Panc1 (cell line): Measurements from ENCODE around the gene TTC34. TPM values are rescaled to one million over a fixed set of nuclear protein-coding genes. Genes with fewer than 3 reads are reported as not detected.

ENCODE experiments used
- ATAC-seq: fragments of 200-7000 bp; cut with Tn5 transposase; 2 replicates; pipeline ENCODE4 v1.9.1; 2020; ENCODE audit warnings: mild to moderate bottlenecking, moderate library complexity
- BruUV-seq: library from RNA; stranded (reverse); fragments of 400-500 nt; replicated peaks from 2 replicates; lab custom pipeline; 2021; lab: Mats Ljungman, UMichigan
- CTCF ChIA-PET: fragments of 300-600 bp; sonication (Branson Sonifier 250); formaldehyde crosslinking; loops from one replicate; lab custom pipeline; 2022; ENCODE audit warnings: antibody characterized with exemption; lab: Charles Lee
- POLR2A ChIA-PET: fragments of 300-600 bp; sonication (Branson Sonifier 250); formaldehyde crosslinking; loops from one replicate; lab custom pipeline; 2022; ENCODE audit warnings: antibody characterized with exemption; lab: Charles Lee
- DNase-seq: peaks from one replicate; pipeline ENCODE4 v3.0.0-alpha.2; 2010; ENCODE audit warnings: low read depth, low spot score
- H3K27ac ChIP-seq: 2 replicates; pipeline ENCODE4 v1.5.1; 2011; ENCODE audit warnings: mild to moderate bottlenecking, low read length, inconsistent platforms
- H3K27me3 ChIP-seq: fragments of 200-500 bp; sonication (Bioruptor generic); 2 replicates; pipeline ENCODE4 v1.6.0; 2014; ENCODE audit warnings: low read length, inconsistent platforms; ENCODE audit not compliant: control insufficient read depth, insufficient read depth
- H3K36me3 ChIP-seq: fragments of 200-500 bp; sonication (Bioruptor generic); 2 replicates; pipeline ENCODE4 v1.5.1; 2014; ENCODE audit warnings: inconsistent platforms, mild to moderate bottlenecking, low read length, moderate library complexity; ENCODE audit not compliant: control insufficient read depth, insufficient read depth
- H3K4me1 ChIP-seq: 2 replicates; pipeline ENCODE4 v1.5.1; 2011; ENCODE audit warnings: inconsistent platforms, mild to moderate bottlenecking, low read length, moderate library complexity; ENCODE audit not compliant: control insufficient read depth, insufficient read depth
- H3K4me3 ChIP-seq, 2 experiments: 2 replicates each; pipeline ENCODE4 v1.5.1; 2011 to 2012; ENCODE audit warnings: low read depth in 2 of 2, low read length in 2 of 2, mild to moderate bottlenecking in 2 of 2, inconsistent platforms in 1 of 2, moderate library complexity in 1 of 2
- H3K9me3 ChIP-seq: fragments of 200-500 bp; sonication (Bioruptor generic); 2 replicates; pipeline ENCODE4 v1.5.1; 2014; ENCODE audit warnings: low read depth, mild to moderate bottlenecking, inconsistent platforms, low read length, moderate library complexity; ENCODE audit not compliant: control insufficient read depth, insufficient read depth
- POLR2AphosphoS5 ChIP-seq: IDR thresholded peaks from 2 replicates; pipeline ENCODE4 v1.6.1; 2012; ENCODE audit warnings: mild to moderate bottlenecking, low read depth, low read length, moderate library complexity
- SIN3A ChIP-seq: IDR thresholded peaks from 2 replicates; pipeline ENCODE4 v1.6.1; 2012; ENCODE audit warnings: low read depth, mild to moderate bottlenecking, low read length, moderate library complexity, borderline replicate concordance; ENCODE audit not compliant: insufficient read depth
- TCF7L2 ChIP-seq: IDR thresholded peaks from 2 replicates; pipeline ENCODE4 v1.6.1; 2011; ENCODE audit warnings: mild to moderate bottlenecking, low read depth, low read length, inconsistent platforms
- in situ Hi-C: cut with HindIII; loops from 2 replicates; pipeline ENCODE4 v1.10.0; 2016; ENCODE audit warnings: low sequenced_read_pairs, low pct_unique_long_range_greater_than_20kb
- intact Hi-C: fragments of 100-400 bp; cut with micrococcal nuclease; formaldehyde crosslinking; loops from one replicate; pipeline ENCODE4 v1.10.0; 2022; ENCODE audit not compliant: unreplicated experiment
- total RNA-seq: library from RNA; stranded (reverse); gene quantifications from one replicate; pipeline ENCODE4 v1.2.1, GENCODE V29; 2021; ENCODE audit not compliant: unreplicated experiment
- TF ChIP-seq, protein P1 (sequence below): fragments of 450-650 bp; IDR thresholded peaks from 2 replicates; pipeline ENCODE4 v1.5.1; 2017; ENCODE audit warnings: mild to moderate bottlenecking
- TF ChIP-seq, protein P2 (sequence below), 2 experiments: IDR thresholded peaks; 2 replicates each; pipeline ENCODE4 v1.6.1; 2011 to 2012; ENCODE audit warnings: low read depth in 2 of 2, control low read depth in 1 of 2, low read length in 1 of 2, mild to moderate bottlenecking in 1 of 2, moderate library complexity in 1 of 2; ENCODE audit not compliant: insufficient read depth in 1 of 2

TTC34 gene
- total RNA-seq, 1 experiment from 2014 or later = 1.5 TPM

DNA sequence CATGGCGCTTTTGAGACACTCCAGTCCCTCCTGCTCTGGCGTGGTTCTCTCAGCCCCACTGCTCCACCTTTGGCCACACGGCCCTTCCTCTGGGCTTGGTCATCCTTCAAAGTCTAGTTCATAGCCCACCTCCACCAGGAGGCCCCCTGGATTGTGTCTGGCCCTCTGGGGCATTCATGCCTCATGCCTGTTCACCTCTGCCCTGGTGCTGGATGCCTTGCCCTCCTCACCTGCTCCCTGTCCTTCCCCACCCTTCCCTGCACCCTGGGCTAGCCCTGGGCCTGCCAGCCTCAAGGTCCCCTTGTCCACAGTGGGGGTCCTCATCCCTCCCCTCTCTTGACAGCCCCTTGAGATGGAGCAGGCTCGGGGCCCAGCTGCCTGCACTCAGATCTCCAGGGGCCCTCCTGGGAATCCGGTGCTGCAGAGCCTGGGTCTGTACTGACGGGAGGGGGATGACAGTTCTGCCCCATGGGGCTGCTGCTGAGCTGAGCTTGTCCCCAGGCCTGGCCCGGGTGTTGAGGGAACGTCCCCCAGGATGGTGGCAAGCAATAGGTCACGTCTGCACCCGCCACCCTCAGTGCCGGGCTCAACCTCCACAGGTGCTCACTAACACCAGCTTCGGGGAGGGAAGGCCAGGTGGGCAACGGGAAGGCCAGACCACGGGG is 196.5 kb downstream of the TTC34 start:
- Histone ChIP-seq H3K27ac (no peak overlapping the region), H3K36me3 (no peaks in the 10 kb centered on the region), H3K9me3 (no peaks in the 10 kb centered on the region), H3K4me1 (no peaks in the 10 kb centered on the region), H3K4me3 (no peak overlapping the region), H3K27me3 (no peaks in the 10 kb centered on the region)
- TF ChIP-seq SIN3A = no peak
- TF ChIP-seq TCF7L2 = no peak
- ATAC-seq (0 out of 2 replicates have a peak, but pooled peaks have one; percentile 9), DNase-seq (no peak)
- BruUV-seq = no TSS peak
- in situ Hi-C loops (no loop called here), intact Hi-C loops (no loop called here)
- CTCF ChIA-PET = interaction anchor here (1.1 kb wide), 1 partner anchor 44 kb away, joined by 3 read pairs; no protein-coding TSS in a partner anchor
- POLR2A ChIA-PET = no interaction called here

DNA sequence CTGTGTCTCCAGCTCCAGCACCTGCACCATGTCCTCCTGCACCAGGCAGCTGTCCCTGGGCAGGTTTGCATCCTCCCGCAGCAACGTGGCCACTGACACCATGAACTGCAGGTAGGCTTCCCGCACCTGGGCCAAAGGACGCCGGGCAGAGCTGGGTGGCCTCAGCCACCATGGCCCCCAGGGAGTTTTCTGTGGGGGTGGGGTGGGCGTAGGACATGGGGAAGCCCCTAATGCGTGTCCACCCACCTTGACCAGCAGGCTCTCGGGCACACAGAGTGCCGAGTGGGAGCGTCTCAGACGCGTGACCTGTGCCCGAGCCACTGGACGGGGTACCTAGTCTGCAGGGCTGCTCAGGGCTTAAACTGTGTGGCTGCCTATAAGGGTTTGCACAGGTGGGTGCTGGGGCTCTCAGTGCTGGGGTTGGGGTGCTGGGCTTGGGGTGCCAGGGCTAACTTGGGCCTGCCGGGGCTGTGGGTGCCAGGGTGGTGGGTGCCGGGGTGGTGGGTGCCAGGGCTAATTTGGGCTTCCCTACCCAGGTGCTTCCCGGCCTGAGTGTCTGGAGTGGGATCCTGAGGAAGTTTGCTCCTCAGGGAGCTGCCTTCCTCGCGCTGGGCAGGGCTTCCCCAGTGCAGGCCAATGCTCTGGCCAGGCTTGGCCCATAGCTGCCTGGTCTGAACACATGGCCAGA is 197.2 kb downstream of the TTC34 start:
- Histone ChIP-seq H3K9me3 (no peaks in the 10 kb centered on the region), H3K4me1 (no peaks in the 10 kb centered on the region), H3K27me3 (no peaks in the 10 kb centered on the region), H3K36me3 (no peaks in the 10 kb centered on the region), H3K4me3 (no peak overlapping the region), H3K27ac (no peak overlapping the region)
- ChIA-PET CTCF (no interaction called here), POLR2A (no interaction called here)
- no peak for DNase-seq
- TF ChIP-seq POLR2AphosphoS5 (no peak), SIN3A (no peak), TCF7L2 (no peak)
- TF ChIP-seq, protein P1, sequence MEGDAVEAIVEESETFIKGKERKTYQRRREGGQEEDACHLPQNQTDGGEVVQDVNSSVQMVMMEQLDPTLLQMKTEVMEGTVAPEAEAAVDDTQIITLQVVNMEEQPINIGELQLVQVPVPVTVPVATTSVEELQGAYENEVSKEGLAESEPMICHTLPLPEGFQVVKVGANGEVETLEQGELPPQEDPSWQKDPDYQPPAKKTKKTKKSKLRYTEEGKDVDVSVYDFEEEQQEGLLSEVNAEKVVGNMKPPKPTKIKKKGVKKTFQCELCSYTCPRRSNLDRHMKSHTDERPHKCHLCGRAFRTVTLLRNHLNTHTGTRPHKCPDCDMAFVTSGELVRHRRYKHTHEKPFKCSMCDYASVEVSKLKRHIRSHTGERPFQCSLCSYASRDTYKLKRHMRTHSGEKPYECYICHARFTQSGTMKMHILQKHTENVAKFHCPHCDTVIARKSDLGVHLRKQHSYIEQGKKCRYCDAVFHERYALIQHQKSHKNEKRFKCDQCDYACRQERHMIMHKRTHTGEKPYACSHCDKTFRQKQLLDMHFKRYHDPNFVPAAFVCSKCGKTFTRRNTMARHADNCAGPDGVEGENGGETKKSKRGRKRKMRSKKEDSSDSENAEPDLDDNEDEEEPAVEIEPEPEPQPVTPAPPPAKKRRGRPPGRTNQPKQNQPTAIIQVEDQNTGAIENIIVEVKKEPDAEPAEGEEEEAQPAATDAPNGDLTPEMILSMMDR = no peak
- TF ChIP-seq, protein P2, sequence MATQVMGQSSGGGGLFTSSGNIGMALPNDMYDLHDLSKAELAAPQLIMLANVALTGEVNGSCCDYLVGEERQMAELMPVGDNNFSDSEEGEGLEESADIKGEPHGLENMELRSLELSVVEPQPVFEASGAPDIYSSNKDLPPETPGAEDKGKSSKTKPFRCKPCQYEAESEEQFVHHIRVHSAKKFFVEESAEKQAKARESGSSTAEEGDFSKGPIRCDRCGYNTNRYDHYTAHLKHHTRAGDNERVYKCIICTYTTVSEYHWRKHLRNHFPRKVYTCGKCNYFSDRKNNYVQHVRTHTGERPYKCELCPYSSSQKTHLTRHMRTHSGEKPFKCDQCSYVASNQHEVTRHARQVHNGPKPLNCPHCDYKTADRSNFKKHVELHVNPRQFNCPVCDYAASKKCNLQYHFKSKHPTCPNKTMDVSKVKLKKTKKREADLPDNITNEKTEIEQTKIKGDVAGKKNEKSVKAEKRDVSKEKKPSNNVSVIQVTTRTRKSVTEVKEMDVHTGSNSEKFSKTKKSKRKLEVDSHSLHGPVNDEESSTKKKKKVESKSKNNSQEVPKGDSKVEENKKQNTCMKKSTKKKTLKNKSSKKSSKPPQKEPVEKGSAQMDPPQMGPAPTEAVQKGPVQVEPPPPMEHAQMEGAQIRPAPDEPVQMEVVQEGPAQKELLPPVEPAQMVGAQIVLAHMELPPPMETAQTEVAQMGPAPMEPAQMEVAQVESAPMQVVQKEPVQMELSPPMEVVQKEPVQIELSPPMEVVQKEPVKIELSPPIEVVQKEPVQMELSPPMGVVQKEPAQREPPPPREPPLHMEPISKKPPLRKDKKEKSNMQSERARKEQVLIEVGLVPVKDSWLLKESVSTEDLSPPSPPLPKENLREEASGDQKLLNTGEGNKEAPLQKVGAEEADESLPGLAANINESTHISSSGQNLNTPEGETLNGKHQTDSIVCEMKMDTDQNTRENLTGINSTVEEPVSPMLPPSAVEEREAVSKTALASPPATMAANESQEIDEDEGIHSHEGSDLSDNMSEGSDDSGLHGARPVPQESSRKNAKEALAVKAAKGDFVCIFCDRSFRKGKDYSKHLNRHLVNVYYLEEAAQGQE (IDR thresholded peaks at IDR 0.05; ENCODE audit: insufficient read depth in 1 of 2, low read depth in 2 of 2, low read length in 1 of 2) = no peak
- BruUV-seq = no TSS peak
- peak; percentile 65 for ATAC-seq
- intact Hi-C loops (no loop called here), in situ Hi-C loops (no loop called here)
